Transverse colon (tissue), 4 donors: Measurements from ENCODE around the gene MARCO. TPM values are rescaled to one million over a fixed set of nuclear protein-coding genes. Genes with fewer than 3 reads are reported as not detected.

Experiments used
- DNase-seq: peaks from one replicate; pipeline ENCODE4 v3.0.0-alpha.2; 2019
- H3K27ac ChIP-seq, 4 donors: fragments of 200-600 bp; sonication (generic); 2 replicates each; pipeline ENCODE4 v1.5.1; 2016 to 2018; ENCODE audit warnings: inconsistent platforms in 4 of 4
- H3K27me3 ChIP-seq: fragments of 200-600 bp; sonication (generic); 2 replicates; pipeline ENCODE4 v1.5.1; 2017; ENCODE audit warnings: inconsistent platforms
- H3K36me3 ChIP-seq, 4 donors: fragments of 200-600 bp; sonication (generic); 2 replicates each; pipeline ENCODE4 v1.5.1; 2017 to 2019; ENCODE audit warnings: inconsistent platforms in 4 of 4
- H3K4me1 ChIP-seq, 4 donors: fragments of 200-600 bp; sonication (generic); 2 replicates each; pipeline ENCODE4 v1.5.1; 2017 to 2020; ENCODE audit warnings: inconsistent platforms in 4 of 4
- H3K4me3 ChIP-seq, 4 donors: fragments of 200-600 bp; sonication (generic); 1 replicate in 1 of 4; 2 replicates in 3 of 4; pipeline versions ENCODE4 v1.5.1 to v1.6.1; 2017 to 2019; ENCODE audit warnings: inconsistent platforms in 4 of 4
- H3K9me3 ChIP-seq, 2 donors: fragments of 200-600 bp; sonication (generic); 2 replicates each; pipeline ENCODE4 v1.5.1; 2017 to 2019; ENCODE audit warnings: inconsistent platforms in 2 of 2
- CTCF ChIP-seq, 5 experiments: fragments of 200-600 bp in 3 of 5; fragments of 450-650 bp in 2 of 5; sonication (generic) in 3 of 5; IDR thresholded peaks; 1 replicate in 2 of 5; 2 replicates in 3 of 5; pipeline ENCODE4 v1.5.1; 2016 to 2017; ENCODE audit warnings: antibody characterized with exemption in 5 of 5, inconsistent platforms in 3 of 5, mild to moderate bottlenecking in 2 of 5, moderate library complexity in 1 of 5
- EP300 ChIP-seq: sonication (generic); formaldehyde crosslinking; IDR thresholded peaks from one replicate; pipeline ENCODE4 v1.6.1; 2017; ENCODE audit warnings: antibody characterized with exemption, low read depth
- POLR2A ChIP-seq: fragments of 450-650 bp; IDR thresholded peaks from one replicate; pipeline ENCODE4 v1.6.1; 2016; ENCODE audit warnings: antibody characterized with exemption, mild to moderate bottlenecking, moderate library complexity
- POLR2AphosphoS5 ChIP-seq, 3 donors: sonication (generic); formaldehyde crosslinking; IDR thresholded peaks; one replicate each; pipeline ENCODE4 v1.6.1; 2016; ENCODE audit warnings: antibody characterized with exemption in 3 of 3
- WGBS, 2 donors: methylation state at CpG; one replicate each; pipeline ENCODE4 v1.1.5; 2018; ENCODE audit warnings: low coverage in 1 of 2; 5-methylcytosine and 5-hydroxymethylcytosine counted together
- in situ Hi-C, 4 donors: fragments of 200-750 bp; cut with MboI; loops; one replicate each; pipeline versions ENCODE4 v1.15.0 to v1.15.1; 2017; ENCODE audit warnings: low sequenced_read_pairs in 3 of 4, low pct_ligation_motif_present in 1 of 4, low pct_unique_long_range_greater_than_20kb in 1 of 4
- intact Hi-C: fragments of 100-400 bp; cut with DNase I; formaldehyde crosslinking; loops from one replicate; pipeline ENCODE4 v1.15.1; 2023; ENCODE audit warnings: low total_unique reads
- total RNA-seq, 4 donors: library from RNA; depleted of rRNA; stranded (reverse); fragments of >200 nt; gene quantifications; one replicate each; pipeline ENCODE4 v1.1.0, GENCODE V29; 2016

MARCO gene
- total RNA-seq, 4 donors from 2014 or later, result 1.9 to 47.0 (median 4.4) TPM

- H3K27ac ChIP-seq, result peak overlapping the region; percentile 64 to 83 (median 76)
- H3K4me3 ChIP-seq, result no peak overlapping the region
- no peaks in the 10 kb centered on the region for H3K9me3 ChIP-seq
- no peak for TF ChIP-seq EP300
- no peak for TF ChIP-seq CTCF (IDR thresholded peaks at IDR 0.05)
- TF ChIP-seq POLR2AphosphoS5 (IDR thresholded peaks at IDR 0.05), result no peak
- no peak for TF ChIP-seq POLR2A
- intact Hi-C loops, result no loop called here
- H3K36me3 ChIP-seq, result no peaks in the 10 kb centered on the region
- peaks cover 0 to 23% (median 8%) of the 10 kb centered on the region in 4 donors for H3K4me1 ChIP-seq
- in situ Hi-C loops, result no loop called here
- H3K27me3 ChIP-seq, result no peaks in the 10 kb centered on the region
- 69 to 71% methylated on average over 5 to 11 of the region's 11 CpGs for WGBS, 2 donors
- DNase-seq, result no peak
These were observed 38.2 kb upstream of the MARCO start for GRCh38 chr2:118903551-118904479.

- Histone ChIP-seq H3K4me3 (no peak overlapping the region), H3K27ac (no peak overlapping the region), H3K36me3 (no peaks in the 10 kb centered on the region), H3K9me3 (no peaks in the 10 kb centered on the region), H3K27me3 (no peaks in the 10 kb centered on the region), H3K4me1 (peaks cover 0 to 23% (median 8%) of the 10 kb centered on the region in 4 donors)
- 95% methylated on average over 3 of the region's 3 CpGs; no CpG with 5 or more reads in 1 of the 2 donors for WGBS, 2 donors
- intact Hi-C loops (no loop called here), in situ Hi-C loops (no loop called here)
- no peak for DNase-seq
- no peak for TF ChIP-seq CTCF (IDR thresholded peaks at IDR 0.05)
- TF ChIP-seq POLR2AphosphoS5 (IDR thresholded peaks at IDR 0.05), result no peak
- no peak for TF ChIP-seq POLR2A
- no peak for TF ChIP-seq EP300
These were observed 36.8 kb upstream of the MARCO start for GRCh38 chr2:118905206-118905605.

- H3K9me3 ChIP-seq, result no peaks in the 10 kb centered on the region
- peaks cover 0 to 23% (median 8%) of the 10 kb centered on the region in 4 donors for H3K4me1 ChIP-seq
- WGBS, 2 donors, result 77% methylated on average over 4 of the region's 4 CpGs; no CpG with 5 or more reads in 1 of the 2 donors
- in situ Hi-C loops, result no loop called here
- H3K27me3 ChIP-seq, result no peaks in the 10 kb centered on the region
- DNase-seq, result no peak
- TF ChIP-seq POLR2A (no peak), POLR2AphosphoS5 (IDR thresholded peaks at IDR 0.05) (no peak), CTCF (IDR thresholded peaks at IDR 0.05) (no peak), EP300 (no peak)
- intact Hi-C loops, result no loop called here
- no peak overlapping the region for H3K27ac ChIP-seq
- H3K36me3 ChIP-seq, result no peaks in the 10 kb centered on the region
- no peak overlapping the region for H3K4me3 ChIP-seq
These were observed 35.8 kb upstream of the MARCO start for GRCh38 chr2:118906186-118906585.

- Histone ChIP-seq H3K27me3 (no peaks in the 10 kb centered on the region), H3K36me3 (no peaks in the 10 kb centered on the region), H3K9me3 (no peaks in the 10 kb centered on the region), H3K27ac (no peak overlapping the region), H3K4me1 (peaks cover 0 to 13% (median 3%) of the 10 kb centered on the region in 4 donors), H3K4me3 (no peak overlapping the region)
- intact Hi-C loops, result no loop called here
- 57% methylated on average over 5 of the region's 5 CpGs; no CpG with 5 or more reads in 1 of the 2 donors for WGBS, 2 donors
- no peak for TF ChIP-seq POLR2A
- TF ChIP-seq EP300, result no peak
- no peak for TF ChIP-seq POLR2AphosphoS5 (IDR thresholded peaks at IDR 0.05)
- TF ChIP-seq CTCF (IDR thresholded peaks at IDR 0.05), result no peak
- DNase-seq, result no peak
- in situ Hi-C loops, result no loop called here
These were observed 34.2 kb upstream of the MARCO start for GRCh38 chr2:118907759-118908158.
